A549 treated with Mapracorat at 1 μM for 4 hours (cell line): ENCODE data around the gene PPL. TPM values are rescaled to one million over a fixed set of nuclear protein-coding genes. Genes with fewer than 3 reads are reported as not detected.

ENCODE experiments used
- total RNA-seq: library from RNA; stranded (reverse); fragments of 200-300 nt; extraction: Qiagen RNA extraction; gene quantifications from 5 replicates; pipeline ENCODE4 v1.2.3, GENCODE V29; 2022

PPL gene, protein sequence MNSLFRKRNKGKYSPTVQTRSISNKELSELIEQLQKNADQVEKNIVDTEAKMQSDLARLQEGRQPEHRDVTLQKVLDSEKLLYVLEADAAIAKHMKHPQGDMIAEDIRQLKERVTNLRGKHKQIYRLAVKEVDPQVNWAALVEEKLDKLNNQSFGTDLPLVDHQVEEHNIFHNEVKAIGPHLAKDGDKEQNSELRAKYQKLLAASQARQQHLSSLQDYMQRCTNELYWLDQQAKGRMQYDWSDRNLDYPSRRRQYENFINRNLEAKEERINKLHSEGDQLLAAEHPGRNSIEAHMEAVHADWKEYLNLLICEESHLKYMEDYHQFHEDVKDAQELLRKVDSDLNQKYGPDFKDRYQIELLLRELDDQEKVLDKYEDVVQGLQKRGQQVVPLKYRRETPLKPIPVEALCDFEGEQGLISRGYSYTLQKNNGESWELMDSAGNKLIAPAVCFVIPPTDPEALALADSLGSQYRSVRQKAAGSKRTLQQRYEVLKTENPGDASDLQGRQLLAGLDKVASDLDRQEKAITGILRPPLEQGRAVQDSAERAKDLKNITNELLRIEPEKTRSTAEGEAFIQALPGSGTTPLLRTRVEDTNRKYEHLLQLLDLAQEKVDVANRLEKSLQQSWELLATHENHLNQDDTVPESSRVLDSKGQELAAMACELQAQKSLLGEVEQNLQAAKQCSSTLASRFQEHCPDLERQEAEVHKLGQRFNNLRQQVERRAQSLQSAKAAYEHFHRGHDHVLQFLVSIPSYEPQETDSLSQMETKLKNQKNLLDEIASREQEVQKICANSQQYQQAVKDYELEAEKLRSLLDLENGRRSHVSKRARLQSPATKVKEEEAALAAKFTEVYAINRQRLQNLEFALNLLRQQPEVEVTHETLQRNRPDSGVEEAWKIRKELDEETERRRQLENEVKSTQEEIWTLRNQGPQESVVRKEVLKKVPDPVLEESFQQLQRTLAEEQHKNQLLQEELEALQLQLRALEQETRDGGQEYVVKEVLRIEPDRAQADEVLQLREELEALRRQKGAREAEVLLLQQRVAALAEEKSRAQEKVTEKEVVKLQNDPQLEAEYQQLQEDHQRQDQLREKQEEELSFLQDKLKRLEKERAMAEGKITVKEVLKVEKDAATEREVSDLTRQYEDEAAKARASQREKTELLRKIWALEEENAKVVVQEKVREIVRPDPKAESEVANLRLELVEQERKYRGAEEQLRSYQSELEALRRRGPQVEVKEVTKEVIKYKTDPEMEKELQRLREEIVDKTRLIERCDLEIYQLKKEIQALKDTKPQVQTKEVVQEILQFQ (N-terminal part only)
- 3.4 to 4.6 TPM (median 3.8 TPM) in 5 replicates for total RNA-seq

DNA sequence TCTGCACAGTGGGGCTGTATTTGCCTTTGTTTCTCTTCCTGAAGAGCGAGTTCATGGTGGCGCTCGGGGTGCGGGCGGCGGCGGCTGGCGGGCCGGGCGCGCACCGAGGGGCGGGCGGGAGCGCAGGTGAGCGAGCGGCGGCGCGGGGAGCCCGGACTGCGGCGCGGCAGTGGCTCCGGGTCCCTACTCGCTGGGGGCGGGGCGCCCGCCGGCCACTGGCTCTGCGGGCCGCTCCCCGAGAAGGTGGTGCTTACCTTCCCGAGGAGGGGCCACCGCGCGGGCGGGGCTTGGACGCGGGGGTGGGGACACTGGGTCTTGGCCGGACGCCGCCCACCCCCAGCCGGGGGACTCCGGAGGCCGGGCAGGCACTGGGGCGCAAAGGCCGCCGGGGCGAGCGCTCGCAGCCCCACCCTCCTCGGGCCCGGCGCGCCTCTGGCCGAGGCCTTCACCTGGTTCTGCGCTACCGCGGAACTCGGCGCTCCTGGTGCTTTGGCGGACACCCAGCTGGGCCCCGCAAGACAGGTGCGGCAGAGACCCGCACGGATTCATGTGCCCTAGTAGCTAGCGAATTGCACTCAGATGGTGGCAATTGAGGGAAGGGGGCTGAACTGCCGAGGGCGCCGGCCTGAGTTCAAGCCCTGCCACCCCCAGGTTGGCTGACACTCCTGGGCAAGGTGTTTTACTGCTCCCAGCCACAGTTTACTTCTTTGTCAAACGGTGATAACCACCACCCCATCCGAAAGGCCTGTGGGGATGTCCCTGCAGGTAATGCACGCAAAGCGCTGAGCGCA is at the start of gene PPL:
Gene PPL (minus strand): TSS at position 158 of the 791 bp plus-strand sequence. CDS start 103 bp downstream, at position 55.

DNA sequence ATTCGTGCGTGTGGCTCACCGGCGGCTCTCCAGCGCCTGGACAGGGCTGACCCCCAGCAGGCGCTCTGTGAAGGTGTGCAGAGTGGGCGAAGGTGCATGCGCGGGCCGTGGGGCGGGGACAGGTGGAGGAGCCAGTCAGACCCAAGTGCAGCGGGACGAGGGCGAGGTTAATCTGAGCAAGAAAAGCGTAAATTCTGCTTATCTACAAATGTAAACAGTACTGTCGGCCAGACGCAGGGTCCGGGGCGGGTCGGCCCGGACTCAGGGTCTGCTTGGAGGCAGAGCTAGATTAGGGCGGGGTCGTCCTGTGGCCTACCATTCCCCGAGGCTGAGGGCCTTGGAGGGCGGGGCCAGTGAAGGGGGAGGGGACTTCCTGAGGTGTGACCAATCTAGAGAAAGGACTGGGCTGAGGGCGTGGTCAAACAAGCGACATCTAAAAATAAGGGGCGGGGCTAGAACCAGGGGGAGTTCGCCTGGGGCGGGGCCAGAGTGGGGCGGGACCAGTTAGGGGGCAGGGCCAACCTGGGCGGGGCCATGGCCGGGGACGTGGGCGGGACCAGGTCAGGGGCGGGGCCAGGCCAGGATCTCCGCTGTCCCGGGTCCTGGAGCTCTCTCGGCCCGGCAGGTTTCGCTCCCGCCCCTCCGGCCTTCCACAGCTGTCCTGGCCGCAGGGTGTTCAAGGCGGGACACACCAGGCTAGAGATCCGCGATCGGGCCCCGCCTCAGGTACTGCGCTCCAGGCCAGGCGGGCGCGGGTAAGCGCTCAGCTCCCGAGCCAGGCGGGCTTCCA is 21.0 kb upstream of the PPL start, which contains the start of gene SEC14L5:
Gene SEC14L5 (plus strand): TSS at position 611 of the 790 bp plus-strand sequence. CDS start 994 bp downstream, outside the sequence.

DNA sequence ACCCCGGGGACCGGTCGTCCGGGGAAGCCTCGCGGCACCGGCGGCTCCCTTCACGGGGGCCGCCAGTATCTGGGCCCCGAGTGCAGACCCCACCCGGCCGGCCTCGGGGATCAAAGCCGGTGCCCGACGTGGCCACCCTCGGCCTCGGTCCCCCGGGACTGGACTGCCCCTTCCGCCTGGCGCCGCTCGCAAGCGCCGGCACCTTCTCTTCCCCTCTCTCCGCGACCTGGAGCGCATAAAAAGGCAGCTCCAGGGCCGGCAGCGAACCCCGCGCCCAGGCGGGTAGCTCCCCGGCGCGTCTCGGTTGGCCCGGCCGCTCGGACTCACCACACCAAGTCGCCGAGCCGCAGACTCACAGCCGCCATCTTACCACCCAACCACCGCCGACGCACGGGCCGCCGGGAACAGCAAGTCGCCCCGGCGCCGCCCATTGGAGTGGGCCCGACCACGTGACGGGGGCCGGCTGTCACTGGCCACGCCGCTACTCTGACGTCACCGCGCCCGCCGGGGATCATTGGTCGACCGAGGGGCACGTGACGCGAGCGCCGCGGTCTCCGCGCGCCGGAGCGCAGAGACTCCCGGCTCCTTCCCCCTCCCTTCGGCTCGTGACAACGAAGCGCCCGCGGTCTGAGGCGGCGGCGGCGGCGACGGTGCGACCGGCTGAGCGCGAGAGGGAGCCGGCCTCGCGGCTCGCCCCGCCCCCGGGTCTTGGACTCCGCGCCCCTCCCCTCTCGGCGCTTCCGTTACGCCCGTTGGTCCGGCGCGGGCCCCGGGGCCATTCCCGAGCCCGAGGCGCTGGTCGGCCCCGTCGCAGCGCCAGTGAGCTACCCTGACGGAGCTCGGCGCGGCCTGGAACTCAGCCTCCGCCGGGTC is 89.8 kb downstream of the PPL start, which contains the start of the genes GLYR1 and UBN1:
Gene GLYR1 (minus strand): TSS at position 388 of the 873 bp plus-strand sequence. CDS start 23 bp downstream, at position 365.
Gene UBN1 (plus strand): TSS at position 581 of the 873 bp plus-strand sequence. CDS start 5,437 bp downstream, outside the sequence.

Other genes starting within 250 kb of the PPL start
- gene NUDT16L1, start 243.6 kb downstream of the PPL start, total RNA-seq = 15.8 to 26.7 TPM (median 25.1 TPM) in 5 replicates
- gene ANKS3, start 202.9 kb downstream of the PPL start, total RNA-seq = 21.0 to 28.8 TPM (median 27.7 TPM) in 5 replicates
- 0.87 to 2.6 TPM (median 1.6 TPM) in 5 replicates for gene DNAAF8, start 202.6 kb downstream of the PPL start, total RNA-seq
- 6.4 to 9.1 TPM (median 8.4 TPM) in 5 replicates for gene ZNF500, start 170.0 kb downstream of the PPL start, total RNA-seq
- not detected in 5 replicates for gene SEPTIN12, start 148.8 kb downstream of the PPL start, total RNA-seq
- gene SMIM22, start 141.8 kb downstream of the PPL start, total RNA-seq = not detected in 5 replicates
- gene ROGDI, start 134.5 kb downstream of the PPL start, total RNA-seq = 10.6 to 17.8 TPM (median 13.9 TPM) in 5 replicates
- gene GLYR1, start 89.9 kb downstream of the PPL start, total RNA-seq = 32.9 to 43.4 TPM (median 40.3 TPM) in 5 replicates
- gene UBN1, start 89.7 kb downstream of the PPL start, total RNA-seq = 23.7 to 29.7 TPM (median 27.9 TPM) in 5 replicates
- gene SEC14L5, start 21.2 kb upstream of the PPL start, total RNA-seq = 0.02 to 0.10 TPM (median 0.03 TPM) in 3 of 5 replicates, not detected in the others
- gene NAGPA, start 96.8 kb upstream of the PPL start, total RNA-seq = 13.9 to 18.3 TPM (median 17.9 TPM) in 5 replicates
- not detected in 5 replicates for gene C16orf89, start 128.8 kb upstream of the PPL start, total RNA-seq
- gene ALG1, start 134.7 kb upstream of the PPL start, total RNA-seq = 30.8 to 37.5 TPM (median 36.7 TPM) in 5 replicates
- gene EEF2KMT, start 160.6 kb upstream of the PPL start, total RNA-seq = 22.2 to 27.4 TPM (median 25.5 TPM) in 5 replicates